Right atrium auricular region (tissue), 2 donors: ENCODE measurements around the gene TCF25. TPM values are rescaled to one million over a fixed set of nuclear protein-coding genes. Genes with fewer than 3 reads are reported as not detected.

Experiments used
- DNase-seq: peaks from one replicate; pipeline ENCODE4 v3.0.0-alpha.2; 2019; ENCODE audit warnings: low spot score
- H3K27ac ChIP-seq, 2 donors: fragments of 200-600 bp; sonication (generic); 1 replicate in 1 of 2; 2 replicates in 1 of 2; pipeline ENCODE4 v1.5.1; 2016 to 2019
- H3K27me3 ChIP-seq, 2 donors: fragments of 200-600 bp; sonication (generic); one replicate each; pipeline versions ENCODE4 v1.5.1 to v1.6.0; 2017 to 2019
- H3K36me3 ChIP-seq: fragments of 200-600 bp; sonication (generic); one replicate; pipeline ENCODE4 v1.5.1; 2016
- H3K4me1 ChIP-seq, 2 donors: fragments of 200-600 bp; sonication (generic); one replicate each; pipeline versions ENCODE4 v1.5.1 to v1.6.0; 2017 to 2019
- H3K4me3 ChIP-seq, 2 donors: fragments of 200-600 bp; sonication (generic); 1 replicate in 1 of 2; 2 replicates in 1 of 2; pipeline ENCODE4 v1.5.1; 2017 to 2019; ENCODE audit warnings: mild to moderate bottlenecking in 1 of 2, moderate library complexity in 1 of 2
- H3K9me3 ChIP-seq, 2 donors: fragments of 200-600 bp; sonication (generic); one replicate each; pipeline ENCODE4 v1.5.1; 2019
- total RNA-seq, 2 donors: library from RNA; depleted of rRNA; stranded (reverse); fragments of >200 nt; gene quantifications; one replicate each; pipeline ENCODE4 v1.1.0, GENCODE V29; 2016
- TF ChIP-seq, protein P1 (sequence below), 2 donors: fragments of 200-600 bp; sonication (generic); IDR thresholded peaks; one replicate each; pipeline ENCODE4 v1.5.1; 2019; ENCODE audit warnings: antibody characterized with exemption in 2 of 2

Gene TCF25
- total RNA-seq, 2 donors from 2014 or later = 91.8 to 108 TPM

DNA sequence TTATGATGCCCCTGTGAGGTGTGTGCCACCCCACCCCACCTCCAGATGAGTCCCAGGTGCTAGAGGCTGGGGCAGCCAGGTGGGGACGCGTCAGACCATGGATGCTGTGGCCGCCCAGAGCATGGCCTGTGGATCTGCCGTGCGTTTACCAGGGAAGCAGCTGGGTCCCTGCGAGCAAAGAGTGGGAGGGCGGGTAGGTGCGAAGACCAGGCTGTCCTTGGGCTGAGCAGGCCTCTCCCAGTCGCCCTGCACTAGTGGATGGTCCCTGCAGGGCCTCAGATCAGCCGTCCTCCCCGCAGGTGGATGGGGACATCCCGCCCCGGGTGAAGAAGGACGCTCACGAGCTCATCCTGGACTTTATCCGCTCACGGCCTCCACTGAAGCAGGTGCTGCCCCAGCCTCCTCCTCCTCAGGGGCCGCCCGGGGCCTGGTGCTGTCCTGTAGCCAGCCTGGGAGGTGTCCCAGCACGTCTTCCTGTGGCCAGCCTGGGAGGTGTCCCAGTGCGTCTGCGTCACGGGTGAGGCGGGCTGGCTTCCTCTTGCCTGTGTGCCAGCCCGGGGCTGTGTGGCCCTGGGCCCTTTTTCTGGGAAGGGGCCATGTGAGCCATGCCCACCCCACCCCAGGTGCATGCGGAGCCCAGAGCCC, 18.0 kb upstream of the TCF25 start:
- Histone ChIP-seq H3K36me3 (no peaks in the 10 kb centered on the region), H3K27me3 (no peaks in the 10 kb centered on the region), H3K4me3 (no peak overlapping the region), H3K27ac (no peak overlapping the region), H3K4me1 (no peaks in the 10 kb centered on the region), H3K9me3 (no peaks in the 10 kb centered on the region)
- no peak for DNase-seq
- TF ChIP-seq, protein P1, sequence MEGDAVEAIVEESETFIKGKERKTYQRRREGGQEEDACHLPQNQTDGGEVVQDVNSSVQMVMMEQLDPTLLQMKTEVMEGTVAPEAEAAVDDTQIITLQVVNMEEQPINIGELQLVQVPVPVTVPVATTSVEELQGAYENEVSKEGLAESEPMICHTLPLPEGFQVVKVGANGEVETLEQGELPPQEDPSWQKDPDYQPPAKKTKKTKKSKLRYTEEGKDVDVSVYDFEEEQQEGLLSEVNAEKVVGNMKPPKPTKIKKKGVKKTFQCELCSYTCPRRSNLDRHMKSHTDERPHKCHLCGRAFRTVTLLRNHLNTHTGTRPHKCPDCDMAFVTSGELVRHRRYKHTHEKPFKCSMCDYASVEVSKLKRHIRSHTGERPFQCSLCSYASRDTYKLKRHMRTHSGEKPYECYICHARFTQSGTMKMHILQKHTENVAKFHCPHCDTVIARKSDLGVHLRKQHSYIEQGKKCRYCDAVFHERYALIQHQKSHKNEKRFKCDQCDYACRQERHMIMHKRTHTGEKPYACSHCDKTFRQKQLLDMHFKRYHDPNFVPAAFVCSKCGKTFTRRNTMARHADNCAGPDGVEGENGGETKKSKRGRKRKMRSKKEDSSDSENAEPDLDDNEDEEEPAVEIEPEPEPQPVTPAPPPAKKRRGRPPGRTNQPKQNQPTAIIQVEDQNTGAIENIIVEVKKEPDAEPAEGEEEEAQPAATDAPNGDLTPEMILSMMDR (IDR thresholded peaks at IDR 0.05) = no peak

DNA sequence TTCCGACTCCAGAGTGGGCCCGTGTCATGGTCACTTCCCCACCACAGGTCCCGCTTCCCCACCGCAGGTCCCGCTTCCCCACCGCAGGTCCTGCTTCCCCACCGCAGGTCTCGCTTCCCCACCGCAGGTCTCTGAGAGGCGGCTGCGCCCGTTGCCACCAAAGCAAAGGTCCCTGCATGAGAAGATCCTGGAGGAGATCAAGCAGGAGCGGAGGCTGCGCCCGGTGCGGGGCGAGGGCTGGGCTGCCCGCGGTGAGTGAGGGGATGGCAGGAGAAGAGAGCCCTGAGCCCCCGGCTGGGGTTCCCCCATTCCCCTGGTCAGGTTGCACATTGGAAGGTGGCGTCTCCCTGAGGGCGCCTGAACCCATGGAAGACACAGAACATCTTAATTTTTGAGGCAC, 17.4 kb upstream of the TCF25 start:
- DNase-seq = no peak
- H3K27ac ChIP-seq = no peak overlapping the region
- TF ChIP-seq, protein P1 (IDR thresholded peaks at IDR 0.05) = no peak
- no peaks in the 10 kb centered on the region for H3K27me3 ChIP-seq
- H3K36me3 ChIP-seq = no peaks in the 10 kb centered on the region
- no peaks in the 10 kb centered on the region for H3K4me1 ChIP-seq
- H3K4me3 ChIP-seq = no peak overlapping the region
- H3K9me3 ChIP-seq = no peaks in the 10 kb centered on the region

DNA sequence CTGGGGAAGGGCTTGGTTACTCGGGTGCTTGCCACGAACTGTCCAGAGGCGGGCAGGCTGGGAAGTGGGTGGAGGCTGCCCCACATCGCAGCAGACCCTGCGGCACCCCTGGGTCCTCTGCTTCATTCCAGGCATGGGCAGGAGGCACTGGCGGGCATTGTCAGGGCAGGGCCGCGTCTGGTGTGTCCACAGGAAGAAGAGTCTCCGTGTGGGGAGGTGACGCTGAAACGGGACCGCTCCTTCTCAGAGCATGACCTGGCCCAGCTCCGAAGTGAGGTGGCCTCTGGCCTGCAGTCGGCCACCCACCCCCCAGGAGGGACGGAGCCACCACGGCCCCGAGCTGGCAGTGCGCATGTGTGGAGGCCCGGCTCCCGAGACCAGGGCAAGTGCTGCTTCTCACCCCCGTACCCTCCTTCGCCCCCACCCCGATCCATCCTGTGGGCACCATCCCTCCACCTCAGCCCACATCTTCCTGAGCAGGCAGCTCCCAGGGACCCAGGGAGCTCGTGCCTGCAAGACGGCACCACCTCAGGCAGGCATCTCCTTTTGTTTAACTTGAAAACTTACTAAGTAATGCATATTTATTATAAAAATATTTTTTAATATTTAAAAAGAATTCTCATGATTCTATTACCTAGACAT, 14.3 kb upstream of the TCF25 start:
- Histone ChIP-seq H3K4me1 (peaks cover 0 to 8% of the 10 kb centered on the region in 2 donors), H3K27me3 (no peaks in the 10 kb centered on the region), H3K9me3 (no peaks in the 10 kb centered on the region), H3K36me3 (no peaks in the 10 kb centered on the region), H3K4me3 (no peak overlapping the region), H3K27ac (no peak overlapping the region)
- no peak for DNase-seq
- TF ChIP-seq, protein P1 (IDR thresholded peaks at IDR 0.05) = no peak

DNA sequence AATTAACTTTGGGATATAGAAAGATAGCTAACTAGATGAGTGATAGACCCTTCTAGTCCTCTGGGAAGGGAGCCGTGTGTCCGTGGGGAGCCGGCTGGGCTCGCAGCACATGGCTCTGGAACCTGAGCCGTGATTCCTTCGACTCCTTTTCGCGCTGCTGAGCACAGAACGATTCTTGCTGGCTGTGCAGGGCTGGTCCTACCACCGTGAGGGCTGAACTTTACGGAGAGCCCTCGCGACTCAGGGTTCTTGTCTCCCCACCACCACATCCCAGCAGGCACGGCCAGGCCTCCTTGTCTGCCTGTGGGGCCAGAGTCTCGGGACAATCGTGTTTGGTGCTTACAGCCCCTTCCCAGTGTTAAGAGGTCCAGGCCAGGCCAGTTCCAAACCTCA, 13.8 kb upstream of the TCF25 start:
- no peaks in the 10 kb centered on the region for H3K27me3 ChIP-seq
- TF ChIP-seq, protein P1 (IDR thresholded peaks at IDR 0.05) = no peak
- no peak overlapping the region for H3K4me3 ChIP-seq
- no peaks in the 10 kb centered on the region for H3K36me3 ChIP-seq
- H3K4me1 ChIP-seq = peaks cover 0 to 8% of the 10 kb centered on the region in 2 donors
- DNase-seq = no peak
- H3K9me3 ChIP-seq = no peaks in the 10 kb centered on the region
- no peak overlapping the region for H3K27ac ChIP-seq

DNA sequence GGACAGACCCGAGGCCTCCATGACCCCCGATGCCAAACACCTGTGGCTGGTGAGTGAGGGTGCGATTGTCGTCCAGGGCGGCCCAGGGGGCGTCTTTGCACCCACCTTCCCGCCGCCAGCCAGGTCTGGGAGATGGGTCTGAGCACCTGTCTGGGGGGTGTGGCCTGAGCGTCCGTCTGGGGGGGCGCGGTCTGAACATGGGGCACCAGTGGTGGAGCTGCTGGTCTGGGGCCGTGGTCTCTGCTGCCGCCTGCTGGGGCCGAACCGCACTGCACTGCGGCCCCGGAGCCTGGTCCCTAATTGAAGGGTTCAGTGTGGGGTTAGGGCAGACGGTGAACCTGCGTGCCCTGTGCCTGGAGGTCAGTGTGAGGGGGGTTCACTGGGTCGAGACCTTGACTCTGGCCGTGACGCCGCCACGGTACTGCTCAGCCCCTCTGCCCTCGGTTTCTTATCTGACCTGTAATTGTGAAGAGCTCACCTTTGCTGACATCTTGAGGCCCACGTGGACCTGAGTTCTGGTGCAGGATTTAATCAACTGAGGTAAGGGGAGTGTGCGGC, 12.6 kb upstream of the TCF25 start:
- Histone ChIP-seq H3K9me3 (no peaks in the 10 kb centered on the region), H3K36me3 (no peaks in the 10 kb centered on the region), H3K4me3 (no peak overlapping the region), H3K4me1 (peaks cover 0 to 8% of the 10 kb centered on the region in 2 donors), H3K27ac (no peak overlapping the region), H3K27me3 (no peaks in the 10 kb centered on the region)
- DNase-seq = peak; percentile 65
- TF ChIP-seq, protein P1 (IDR thresholded peaks at IDR 0.05) = peak; percentile 93 to 99
